HG03175 (cell line): ENCODE results near the gene GAR1.
A peak's percentile ranks its signal among the peaks of the same experiment; 100 is the strongest.
"Not testable (repeated sequence)": the region's sequence is repeated elsewhere in the genome, so short reads cannot be mapped to it uniquely, and the experiment has no call there.

Experiments
- ATAC-seq: cut with Tn5 transposase; IDR thresholded peaks from one replicate; pipeline ENCODE4 v1.9.1; 2021; ENCODE audit warnings: mild to moderate bottlenecking, moderate library complexity; ENCODE audit not compliant: unreplicated experiment

The GAR1 gene

GRCh38 chr4:109815151-109816081, at the start of gene GAR1:
TSS of gene GAR1 (plus strand) at chr4:109815762. CDS start at chr4:109816165, 403 bp downstream.
- peak; percentile 98 for ATAC-seq

- ATAC-seq = not testable (repeated sequence)
Measured at GRCh38 chr4:109782092-109782491, 33.5 kb upstream of the GAR1 start.

GRCh38 chr4:109786846-109787245, 28.7 kb upstream of the GAR1 start:
- no peak for ATAC-seq

GRCh38 chr4:109787807-109788206, 27.8 kb upstream of the GAR1 start:
- no peak for ATAC-seq

- ATAC-seq = no peak
Measured at GRCh38 chr4:109795059-109795458, 20.5 kb upstream of the GAR1 start.

- ATAC-seq = no peak
Measured at GRCh38 chr4:109798866-109799265, 16.7 kb upstream of the GAR1 start.

- ATAC-seq = no peak
Measured at GRCh38 chr4:109801099-109801789, 14.3 kb upstream of the GAR1 start.

GRCh38 chr4:109801895-109802319, 13.7 kb upstream of the GAR1 start, which contains the start of gene CFI:
TSS of gene CFI (minus strand) at chr4:109801999. CDS start at chr4:109801971, 28 bp downstream.
- ATAC-seq = no peak

GRCh38 chr4:109803924-109804571, 11.5 kb upstream of the GAR1 start:
- peak; percentile 74 for ATAC-seq

GRCh38 chr4:109809655-109810054, 5.9 kb upstream of the GAR1 start:
- no peak for ATAC-seq

GRCh38 chr4:109810552-109811387, 4.8 kb upstream of the GAR1 start:
- no peak for ATAC-seq

- ATAC-seq = no peak
Measured at GRCh38 chr4:109811707-109812106, 3.9 kb upstream of the GAR1 start.

GRCh38 chr4:109816082-109816442, 500 bp downstream of the GAR1 start:
- no peak for ATAC-seq

GRCh38 chr4:109816894-109817293, 1.3 kb downstream of the GAR1 start:
- ATAC-seq = no peak

GRCh38 chr4:109818268-109818667, 2.7 kb downstream of the GAR1 start:
- ATAC-seq = no peak

GRCh38 chr4:109820563-109820962, 5.0 kb downstream of the GAR1 start:
- no peak for ATAC-seq

- ATAC-seq = no peak
Measured at GRCh38 chr4:109821185-109821584, 5.6 kb downstream of the GAR1 start.

- peak; percentile 82 for ATAC-seq
Measured at GRCh38 chr4:109826719-109827118, 11.2 kb downstream of the GAR1 start.

- no peak for ATAC-seq
Measured at GRCh38 chr4:109827672-109828071, 12.1 kb downstream of the GAR1 start, which contains the start of gene RRH. TSS of gene RRH (plus strand) at chr4:109827972. CDS start at chr4:109828028, 56 bp downstream.

- ATAC-seq = no peak
Measured at GRCh38 chr4:109833756-109834155, 18.2 kb downstream of the GAR1 start.
